ENCODE data around the gene HEBP1. TPM values are rescaled to one million over a fixed set of nuclear protein-coding genes. Genes with fewer than 3 reads are reported as not detected.

HEBP1 gene
- total and polyA plus RNA-seq, 2 donors from 2014 or later: 66.8 to 142 TPM

- DNase-seq: no peak
- no peaks in the 10 kb centered on the region for H3K27me3 ChIP-seq (ENCODE audit: control insufficient read depth, insufficient read depth, low read length)
- H3K9me3 ChIP-seq (ENCODE audit: control insufficient read depth in 2 of 3, insufficient read depth in 1 of 3, low read length in 3 of 3): no peaks in the 10 kb centered on the region
- H3K9ac ChIP-seq (ENCODE audit: low read length in 3 of 3): no peak overlapping the region
- intact Hi-C loops (cut with DNase I): no loop called here
- no peak overlapping the region for H3K27ac ChIP-seq (ENCODE audit: low read depth in 2 of 2, low read length in 2 of 2)
- no peak for FAIRE-seq
- no peak overlapping the region for H3K4me3 ChIP-seq (ENCODE audit: low read length in 3 of 3)
- no peaks in the 10 kb centered on the region for H3K36me3 ChIP-seq (ENCODE audit: control insufficient read depth in 2 of 3, insufficient read depth in 3 of 3, low read length in 3 of 3)
- H3K4me1 ChIP-seq (ENCODE audit: control insufficient read depth in 2 of 3, insufficient read depth in 2 of 3, low read depth in 1 of 3, low read length in 3 of 3): no peaks in the 10 kb centered on the region
- TF ChIP-seq CTCF (IDR thresholded peaks at IDR 0.05; ENCODE audit: borderline replicate concordance, extremely low read depth, insufficient read depth): no peak
These were observed 45.8 kb upstream of the HEBP1 start for GRCh38 chr12:13045816-13046215.

- Histone ChIP-seq H3K9ac (ENCODE audit: low read length in 3 of 3) (peak overlapping the region in 2 of 3 donors; percentile 45 to 76), H3K9me3 (ENCODE audit: control insufficient read depth in 2 of 3, insufficient read depth in 1 of 3, low read length in 3 of 3) (no peaks in the 10 kb centered on the region), H3K36me3 (ENCODE audit: control insufficient read depth in 2 of 3, insufficient read depth in 3 of 3, low read length in 3 of 3) (no peaks in the 10 kb centered on the region), H3K27ac (ENCODE audit: low read depth in 2 of 2, low read length in 2 of 2) (no peak overlapping the region), H3K4me3 (ENCODE audit: low read length in 3 of 3) (peak overlapping the region; percentile 70 to 87 (median 80)), H3K27me3 (ENCODE audit: control insufficient read depth, insufficient read depth, low read length) (no peaks in the 10 kb centered on the region), H3K4me1 (ENCODE audit: control insufficient read depth in 2 of 3, insufficient read depth in 2 of 3, low read depth in 1 of 3, low read length in 3 of 3) (peaks cover 0 to under 1% (median 0%) of the 10 kb centered on the region in 3 donors)
- TF ChIP-seq CTCF (IDR thresholded peaks at IDR 0.05; ENCODE audit: borderline replicate concordance, extremely low read depth, insufficient read depth): no peak
- intact Hi-C loops (cut with DNase I): no loop called here
- FAIRE-seq: no peak
- DNase-seq: no peak
These were observed 44.8 kb upstream of the HEBP1 start for GRCh38 chr12:13044906-13045299.

GRCh38 chr12:13044002-13044905, 44.2 kb upstream of the HEBP1 start, which contains the start of gene FAM234B:
TSS of gene FAM234B (plus strand) at chr12:13044381. CDS start at chr12:13044404, 23 bp downstream.
- peak within 1 kb of the TSS; percentile 45 to 76 (median 61) for H3K9ac ChIP-seq (ENCODE audit: low read length in 3 of 3)
- H3K27ac ChIP-seq (ENCODE audit: low read depth in 2 of 2, low read length in 2 of 2): no peak within 1 kb of the TSS
- intact Hi-C loops (cut with DNase I): no loop called here

More at GRCh38 chr12:13044002-13044905, 44.2 kb upstream of the HEBP1 start, which contains the start of gene FAM234B:
- H3K4me1 ChIP-seq (ENCODE audit: control insufficient read depth in 2 of 3, insufficient read depth in 2 of 3, low read depth in 1 of 3, low read length in 3 of 3): peaks cover 0 to 4% (median 4%) of the 10 kb centered on the region in 3 donors
- no peaks in the 10 kb centered on the region for H3K27me3 ChIP-seq (ENCODE audit: control insufficient read depth, insufficient read depth, low read length)
- FAIRE-seq (no peak), DNase-seq (peak; percentile 84 to 92 (median 87))
- H3K9me3 ChIP-seq (ENCODE audit: control insufficient read depth in 2 of 3, insufficient read depth in 1 of 3, low read length in 3 of 3): no peaks in the 10 kb centered on the region
- TF ChIP-seq CTCF (IDR thresholded peaks at IDR 0.05; ENCODE audit: borderline replicate concordance, extremely low read depth, insufficient read depth): no peak
- H3K4me3 ChIP-seq (ENCODE audit: low read length in 3 of 3): peak within 1 kb of the TSS; percentile 70 to 87 (median 80)
- H3K36me3 ChIP-seq (ENCODE audit: control insufficient read depth in 2 of 3, insufficient read depth in 3 of 3, low read length in 3 of 3): no peaks in the 10 kb centered on the region
